Measurements from ENCODE around the gene ZNF408. TPM values are rescaled to one million over a fixed set of nuclear protein-coding genes. Genes with fewer than 3 reads are reported as not detected.

The ZNF408 gene
- total and polyA plus RNA-seq, 12 donors, result 2.2 to 13.8 (median 9.2) TPM

- peaks cover 0 to 73% of the 10 kb centered on the region in 2 donors for H3K36me3 ChIP-seq (replicated peaks in 1 of 2)
- WGBS, 4 donors, result 83 to 94% (median 93%) methylated on average over 5 to 11 of the region's 11 CpGs
- H3K27me3 ChIP-seq, result no peaks in the 10 kb centered on the region
- H3K4me1 ChIP-seq (replicated peaks in 1 of 2), result peaks cover 0 to 13% of the 10 kb centered on the region in 2 donors
- H3K4me3 ChIP-seq, result no peak overlapping the region
- TF ChIP-seq CTCF (IDR thresholded peaks at IDR 0.05), result no peak
- TF ChIP-seq POLR2A (IDR thresholded peaks at IDR 0.05), result no peak
- no peaks in the 10 kb centered on the region for H3K9me3 ChIP-seq (replicated peaks in 1 of 3)
- no peak for DNase-seq
- no peak overlapping the region for H3K27ac ChIP-seq
- intact Hi-C loops (cut with DNase I), result no loop called here
Measured at GRCh38 chr11:46681814-46682213, 19.0 kb upstream of the ZNF408 start.

GRCh38 chr11:46682773-46683752, 17.8 kb upstream of the ZNF408 start:
- DNase-seq, result peak in 6 of 7 donors; percentile 59 to 84 (median 78)
- intact Hi-C loops (cut with DNase I), result no loop called here
- no peak for TF ChIP-seq POLR2A (IDR thresholded peaks at IDR 0.05)
- no peak for TF ChIP-seq CTCF (IDR thresholded peaks at IDR 0.05)
- H3K27ac ChIP-seq, result peak overlapping the region in 1 of 5 donors; percentile 63
- H3K4me3 ChIP-seq, result no peak overlapping the region
- H3K9me3 ChIP-seq (replicated peaks in 1 of 3), result no peaks in the 10 kb centered on the region
- peaks cover 4 to 26% of the 10 kb centered on the region in 2 donors for H3K4me1 ChIP-seq (replicated peaks in 1 of 2)
- no peaks in the 10 kb centered on the region for H3K27me3 ChIP-seq
- 78 to 89% (median 83%) methylated on average over 9 to 11 of the region's 11 CpGs for WGBS, 4 donors
- peaks cover 0 to 75% of the 10 kb centered on the region in 2 donors for H3K36me3 ChIP-seq (replicated peaks in 1 of 2)

- WGBS, 4 donors, result 69 to 77% (median 73%) methylated on average over 3 of the region's 3 CpGs
- intact Hi-C loops (cut with DNase I), result no loop called here
- no peak overlapping the region for H3K4me3 ChIP-seq
- peaks cover 4 to 27% of the 10 kb centered on the region in 2 donors for H3K4me1 ChIP-seq (replicated peaks in 1 of 2)
- H3K27ac ChIP-seq, result no peak overlapping the region
- no peaks in the 10 kb centered on the region for H3K27me3 ChIP-seq
- H3K36me3 ChIP-seq (replicated peaks in 1 of 2), result peaks cover 0 to 65% of the 10 kb centered on the region in 2 donors
- no peak for DNase-seq
- TF ChIP-seq POLR2A (IDR thresholded peaks at IDR 0.05) (no peak), CTCF (IDR thresholded peaks at IDR 0.05) (no peak)
- H3K9me3 ChIP-seq (replicated peaks in 1 of 3), result no peaks in the 10 kb centered on the region
Measured at GRCh38 chr11:46684367-46684766, 16.5 kb upstream of the ZNF408 start.

- no peak overlapping the region for H3K4me3 ChIP-seq
- no peaks in the 10 kb centered on the region for H3K9me3 ChIP-seq (replicated peaks in 1 of 3)
- intact Hi-C loops (cut with DNase I), result no loop called here
- peaks cover 0 to 57% of the 10 kb centered on the region in 2 donors for H3K36me3 ChIP-seq (replicated peaks in 1 of 2)
- TF ChIP-seq POLR2A (IDR thresholded peaks at IDR 0.05) (no peak), CTCF (IDR thresholded peaks at IDR 0.05) (no peak)
- H3K27me3 ChIP-seq, result no peaks in the 10 kb centered on the region
- H3K27ac ChIP-seq, result peak overlapping the region in 4 of 5 donors; percentile 43 to 80 (median 60)
- H3K4me1 ChIP-seq (replicated peaks in 1 of 2), result peaks cover 4 to 27% of the 10 kb centered on the region in 2 donors
- peak; percentile 57 to 76 (median 73) for DNase-seq
- WGBS, 4 donors, result 60 to 68% (median 65%) methylated on average over 14 to 15 of the region's 15 CpGs
Measured at GRCh38 chr11:46686886-46687795, 13.7 kb upstream of the ZNF408 start.
